GM12873 (cell line): ENCODE data around the gene CDC5L.
A peak's percentile ranks its signal among the peaks of the same experiment; 100 is the strongest.

ENCODE experiments used
- TF ChIP-seq, protein P1 (sequence below): IDR thresholded peaks from 2 replicates; pipeline ENCODE4 v1.5.1; 2012; ENCODE audit warnings: low read depth, mild to moderate bottlenecking, moderate library complexity, low read length, control low read depth; ENCODE audit not compliant: insufficient read depth; ENCODE audit errors: missing control alignments

The CDC5L gene

DNA sequence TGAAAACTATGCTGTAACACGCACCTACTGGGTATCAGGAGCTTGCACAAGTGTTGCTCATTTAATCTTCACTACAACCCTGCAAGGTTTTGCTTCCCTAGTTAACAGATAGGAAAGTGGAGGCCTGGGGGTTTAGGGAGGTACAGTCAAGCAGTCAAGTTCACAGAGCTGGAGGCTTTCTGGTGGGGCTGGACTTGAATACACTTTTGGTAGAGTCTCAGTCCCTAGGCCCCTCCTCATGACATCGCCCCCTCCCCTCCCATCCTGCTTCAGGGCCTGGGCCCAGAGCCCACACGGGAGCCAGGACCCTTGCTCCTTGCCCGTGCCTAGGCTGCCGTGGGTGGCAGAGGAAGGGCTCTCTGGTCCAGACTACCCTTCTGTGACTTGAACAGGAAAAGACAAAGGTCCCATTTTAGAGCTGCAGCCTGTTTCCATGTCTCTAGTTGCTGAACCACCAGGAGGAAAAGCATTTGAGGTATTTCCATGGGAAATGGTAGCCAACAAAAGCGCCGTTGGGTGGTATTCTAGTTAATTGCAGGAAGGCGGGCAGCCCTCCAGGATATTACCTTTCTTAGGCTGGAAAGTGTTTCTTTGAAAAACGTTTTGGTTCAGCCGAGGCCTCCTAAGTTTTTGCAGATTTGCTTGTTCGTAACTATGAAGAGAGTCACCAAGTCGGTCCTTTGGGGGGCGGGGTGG lies 84.9 kb downstream of the CDC5L start:
- TF ChIP-seq, protein P1, sequence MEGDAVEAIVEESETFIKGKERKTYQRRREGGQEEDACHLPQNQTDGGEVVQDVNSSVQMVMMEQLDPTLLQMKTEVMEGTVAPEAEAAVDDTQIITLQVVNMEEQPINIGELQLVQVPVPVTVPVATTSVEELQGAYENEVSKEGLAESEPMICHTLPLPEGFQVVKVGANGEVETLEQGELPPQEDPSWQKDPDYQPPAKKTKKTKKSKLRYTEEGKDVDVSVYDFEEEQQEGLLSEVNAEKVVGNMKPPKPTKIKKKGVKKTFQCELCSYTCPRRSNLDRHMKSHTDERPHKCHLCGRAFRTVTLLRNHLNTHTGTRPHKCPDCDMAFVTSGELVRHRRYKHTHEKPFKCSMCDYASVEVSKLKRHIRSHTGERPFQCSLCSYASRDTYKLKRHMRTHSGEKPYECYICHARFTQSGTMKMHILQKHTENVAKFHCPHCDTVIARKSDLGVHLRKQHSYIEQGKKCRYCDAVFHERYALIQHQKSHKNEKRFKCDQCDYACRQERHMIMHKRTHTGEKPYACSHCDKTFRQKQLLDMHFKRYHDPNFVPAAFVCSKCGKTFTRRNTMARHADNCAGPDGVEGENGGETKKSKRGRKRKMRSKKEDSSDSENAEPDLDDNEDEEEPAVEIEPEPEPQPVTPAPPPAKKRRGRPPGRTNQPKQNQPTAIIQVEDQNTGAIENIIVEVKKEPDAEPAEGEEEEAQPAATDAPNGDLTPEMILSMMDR = no peak

DNA sequence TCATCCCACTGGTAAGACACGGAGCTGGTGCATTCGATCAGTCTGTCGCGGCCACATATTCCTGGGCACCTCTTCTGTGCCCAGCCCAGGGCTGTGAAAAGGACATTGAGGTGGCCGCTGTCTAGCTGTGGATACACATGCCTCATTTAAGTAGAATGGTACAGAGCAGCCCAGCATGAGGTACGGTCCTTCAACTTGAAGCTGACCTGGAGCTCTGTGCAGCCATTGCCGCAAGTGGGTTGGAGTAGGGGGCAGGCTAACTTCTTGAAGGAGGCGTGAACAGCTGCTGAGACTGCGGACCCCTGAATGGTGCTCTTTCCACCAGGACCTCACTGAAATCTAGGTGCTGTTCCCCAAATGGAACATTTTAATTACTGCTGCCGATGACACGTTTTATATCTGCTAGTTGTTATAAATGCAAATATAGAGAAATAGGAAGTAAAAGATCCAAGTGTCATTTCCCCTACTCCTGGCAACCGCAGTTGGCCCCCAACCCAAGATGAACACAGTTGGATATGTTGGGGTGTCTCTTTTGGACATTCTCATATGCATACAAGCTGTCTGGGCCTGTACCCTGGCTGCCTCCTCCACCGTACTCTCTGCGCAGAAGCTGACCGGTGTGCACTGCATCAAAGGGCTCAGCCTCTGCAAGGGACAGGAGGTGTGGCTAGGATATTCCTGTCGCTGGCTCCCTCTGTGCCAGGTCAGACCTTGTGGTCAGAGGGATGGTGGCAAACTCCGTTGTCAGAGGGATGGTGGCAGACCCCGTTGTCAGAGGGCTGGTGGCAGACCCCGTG lies 86.1 kb downstream of the CDC5L start:
- TF ChIP-seq, protein P1 = no peak

DNA sequence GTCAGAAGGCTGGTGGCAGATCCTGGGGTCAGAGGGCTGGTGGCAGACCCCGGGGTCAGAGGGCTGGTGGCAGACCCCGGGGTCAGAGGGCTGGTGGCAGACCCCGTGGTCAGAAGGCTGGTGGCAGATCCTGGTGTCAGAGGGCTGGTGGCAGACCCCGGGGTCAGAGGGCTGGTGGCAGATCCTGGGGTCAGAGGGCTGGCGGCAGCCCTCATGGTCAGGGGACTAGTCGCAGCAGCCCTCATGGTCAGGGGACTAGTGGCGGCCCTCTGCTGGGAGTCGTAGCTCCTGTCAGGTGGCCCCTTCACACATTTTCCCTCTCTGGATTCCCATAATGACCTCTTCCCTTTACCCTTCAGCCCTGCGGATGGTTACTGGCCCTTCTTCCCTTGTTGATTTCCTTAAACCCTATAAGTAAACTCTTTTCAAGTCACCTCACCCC lies 86.7 kb downstream of the CDC5L start:
- TF ChIP-seq, protein P1 = no peak

DNA sequence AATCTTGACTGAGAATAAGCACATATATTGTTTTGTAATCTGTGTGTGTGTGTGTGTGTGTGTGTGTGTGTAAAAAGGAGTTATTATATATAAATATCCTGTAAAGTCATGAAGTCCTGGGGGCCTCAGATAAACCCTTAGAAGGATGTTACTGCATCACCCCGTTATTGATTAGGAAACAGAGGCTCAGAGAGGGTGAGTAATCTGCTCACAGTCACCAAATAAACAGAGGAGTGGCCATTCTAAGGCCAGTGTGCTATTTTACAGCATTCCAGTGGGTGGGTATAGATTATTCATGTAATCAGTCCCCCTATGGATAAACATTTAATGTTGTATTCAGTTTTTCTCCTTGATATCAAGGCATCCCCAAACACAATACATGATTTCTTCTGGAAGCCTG lies 87.1 kb downstream of the CDC5L start:
- TF ChIP-seq, protein P1 = no peak

DNA sequence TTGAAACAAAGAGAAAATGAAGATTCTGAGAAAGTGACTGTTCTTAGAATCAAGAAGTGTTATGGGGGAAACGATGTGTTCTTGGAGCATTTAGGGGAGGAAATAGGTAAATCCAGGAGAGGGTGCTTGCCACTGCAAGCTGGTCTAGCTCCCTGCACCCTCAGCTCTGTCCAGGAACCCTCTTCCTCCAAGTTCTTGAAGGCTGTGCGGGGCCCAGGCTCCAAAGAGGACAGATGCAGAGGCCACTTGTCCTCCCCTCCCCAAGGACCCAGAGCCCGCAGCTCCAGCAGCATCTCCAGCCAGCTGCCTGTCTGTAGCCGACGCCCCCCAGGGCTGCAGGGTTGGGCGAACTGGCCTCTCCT lies 87.9 kb downstream of the CDC5L start:
- TF ChIP-seq, protein P1 = no peak

DNA sequence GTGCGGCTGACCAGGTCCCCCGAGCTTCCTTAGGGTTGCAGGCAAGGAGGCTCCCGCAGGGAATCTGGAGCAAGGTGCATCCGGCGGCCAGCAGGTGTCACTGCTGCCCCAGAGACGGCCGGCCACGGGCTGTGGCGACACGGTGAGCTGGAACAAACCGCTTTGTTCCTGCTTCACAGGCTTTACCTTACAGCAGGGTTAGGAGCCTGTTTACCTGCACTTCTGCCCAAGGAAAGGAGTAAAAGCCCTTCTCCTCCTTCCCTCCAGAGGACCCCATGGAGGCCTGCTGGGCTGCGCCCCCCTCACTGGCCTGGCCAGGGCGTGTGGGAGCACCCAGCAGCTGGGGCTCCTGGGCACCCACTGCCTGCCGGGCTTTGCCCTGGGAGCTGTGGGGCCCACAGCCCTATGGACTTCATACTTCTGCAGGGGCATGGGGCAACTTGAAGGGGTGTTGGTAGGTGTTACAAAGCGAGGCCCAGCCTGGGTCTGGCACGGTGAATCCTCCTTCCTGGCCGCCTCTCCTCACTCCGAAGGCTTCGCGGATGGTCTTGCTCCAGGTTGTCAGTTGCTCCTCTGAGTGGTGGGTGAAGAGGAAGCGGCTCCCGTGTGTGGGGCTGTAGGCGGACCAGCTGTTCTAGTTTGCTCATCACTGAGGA lies 88.4 kb downstream of the CDC5L start:
- TF ChIP-seq, protein P1 = peak; percentile 94

DNA sequence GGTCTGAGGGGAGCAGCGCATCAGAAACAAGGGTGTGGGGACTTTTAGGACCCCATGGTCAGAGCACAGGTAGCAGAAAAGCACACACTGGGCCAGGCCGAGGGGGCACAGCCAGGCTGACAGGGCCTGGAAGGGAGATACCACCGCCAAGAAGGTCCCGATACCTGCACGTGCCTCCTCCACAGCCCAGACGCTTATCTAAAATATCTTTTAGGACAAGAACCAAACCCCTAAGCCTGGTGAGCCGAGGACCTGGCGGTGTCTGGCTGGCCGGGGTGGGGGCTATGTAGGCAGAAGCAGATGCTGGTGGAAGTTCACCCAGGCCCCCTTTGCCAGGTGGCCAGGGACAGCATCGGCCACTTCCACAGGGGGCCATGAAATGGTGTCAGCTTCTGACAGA lies 89.3 kb downstream of the CDC5L start:
- TF ChIP-seq, protein P1 = no peak
